ENCODE results near the gene DGKG. TPM values are rescaled to one million over a fixed set of nuclear protein-coding genes. Genes with fewer than 3 reads are reported as not detected.

Gene DGKG
- total RNA-seq, 4 donors from 2014 or later: 1.1 to 9.5 (median 1.7) TPM

GRCh38 chr3:186241910-186242821 is 119.9 kb downstream of the DGKG start:
- no peak for TF ChIP-seq CTCF (IDR thresholded peaks at IDR 0.05)
- TF ChIP-seq POLR2A (IDR thresholded peaks at IDR 0.05): no peak
- intact Hi-C loops (cut with DNase I; ENCODE audit: low total_unique reads): no loop called here
- 19 to 29% methylated on average over 20 of the region's 21 CpGs for WGBS, 2 donors
- peak; percentile 62 to 89 for DNase-seq (ENCODE audit: low spot score in 2 of 2)
- no peak overlapping the region for H3K4me3 ChIP-seq (ENCODE audit: low read depth, poor library complexity, severe bottlenecking)

GRCh38 chr3:186239321-186239720 is 122.7 kb downstream of the DGKG start:
- intact Hi-C loops (cut with DNase I; ENCODE audit: low total_unique reads): no loop called here
- DNase-seq (ENCODE audit: low spot score in 2 of 2): no peak
- 76 to 82% methylated on average over 10 of the region's 10 CpGs for WGBS, 2 donors
- H3K4me3 ChIP-seq (ENCODE audit: low read depth, poor library complexity, severe bottlenecking): no peak overlapping the region
- TF ChIP-seq POLR2A (IDR thresholded peaks at IDR 0.05): no peak
- TF ChIP-seq CTCF (IDR thresholded peaks at IDR 0.05): no peak

- H3K4me3 ChIP-seq (ENCODE audit: low read depth, poor library complexity, severe bottlenecking): no peak overlapping the region
- TF ChIP-seq CTCF (IDR thresholded peaks at IDR 0.05): no peak
- TF ChIP-seq POLR2A (IDR thresholded peaks at IDR 0.05): no peak
- 90 to 91% methylated on average over 2 of the region's 2 CpGs for WGBS, 2 donors
- no peak for DNase-seq (ENCODE audit: low spot score in 2 of 2)
- intact Hi-C loops (cut with DNase I; ENCODE audit: low total_unique reads): no loop called here
These were observed 124.1 kb downstream of the DGKG start for GRCh38 chr3:186237915-186238314.

GRCh38 chr3:186236357-186237020 is 125.5 kb downstream of the DGKG start:
- TF ChIP-seq CTCF (IDR thresholded peaks at IDR 0.05): no peak
- no peak for TF ChIP-seq POLR2A (IDR thresholded peaks at IDR 0.05)
- no peak overlapping the region for H3K4me3 ChIP-seq (ENCODE audit: low read depth, poor library complexity, severe bottlenecking)
- 57 to 81% methylated on average over 6 of the region's 6 CpGs for WGBS, 2 donors
- intact Hi-C loops (cut with DNase I; ENCODE audit: low total_unique reads): no loop called here
- no peak for DNase-seq (ENCODE audit: low spot score in 2 of 2)

GRCh38 chr3:186235554-186235953 is 126.5 kb downstream of the DGKG start:
- no peak overlapping the region for H3K4me3 ChIP-seq (ENCODE audit: low read depth, poor library complexity, severe bottlenecking)
- intact Hi-C loops (cut with DNase I; ENCODE audit: low total_unique reads): no loop called here
- WGBS, 2 donors: 75 to 84% methylated on average over 5 of the region's 5 CpGs
- DNase-seq (ENCODE audit: low spot score in 2 of 2): no peak
- no peak for TF ChIP-seq POLR2A (IDR thresholded peaks at IDR 0.05)
- no peak for TF ChIP-seq CTCF (IDR thresholded peaks at IDR 0.05)

All from lower leg skin (tissue), 4 donors.